Gastrocnemius medialis (tissue), 4 donors: Measurements from ENCODE around the gene MEIS3.

Experiments
- CTCF ChIP-seq, 5 experiments: fragments of 450-650 bp in 3 of 5; fragments of 200-600 bp in 2 of 5; sonication (generic) in 2 of 5; IDR thresholded peaks in 4 of 5; conservative IDR thresholded peaks in 1 of 5; 1 replicate in 4 of 5; 2 replicates in 1 of 5; pipeline ENCODE4 v1.5.1; 2016 to 2019; ENCODE audit warnings: antibody characterized with exemption in 5 of 5, mild to moderate bottlenecking in 3 of 5, moderate library complexity in 3 of 5
- POLR2A ChIP-seq, 2 donors: fragments of 450-650 bp; IDR thresholded peaks; one replicate each; pipeline ENCODE4 v1.6.1; 2017; ENCODE audit warnings: antibody characterized with exemption in 2 of 2, mild to moderate bottlenecking in 2 of 2, moderate library complexity in 2 of 2

- TF ChIP-seq CTCF (IDR thresholded peaks at IDR 0.05 in 4 of 5, conservative IDR thresholded peaks at IDR 0.05 in 1 of 5) (no peak), POLR2A (IDR thresholded peaks at IDR 0.05) (no peak)
Measured at GRCh38 chr19:47373246-47374240, 45.8 kb downstream of the MEIS3 start.
